Measurements from ENCODE around the gene P2RY14. TPM values are rescaled to one million over a fixed set of nuclear protein-coding genes. Genes with fewer than 3 reads are reported as not detected.

The P2RY14 gene
- total and polyA plus RNA-seq, 2 donors (not counting 3 experiments of a cell fraction or from before 2014, with no cell fraction given): not detected

DNA sequence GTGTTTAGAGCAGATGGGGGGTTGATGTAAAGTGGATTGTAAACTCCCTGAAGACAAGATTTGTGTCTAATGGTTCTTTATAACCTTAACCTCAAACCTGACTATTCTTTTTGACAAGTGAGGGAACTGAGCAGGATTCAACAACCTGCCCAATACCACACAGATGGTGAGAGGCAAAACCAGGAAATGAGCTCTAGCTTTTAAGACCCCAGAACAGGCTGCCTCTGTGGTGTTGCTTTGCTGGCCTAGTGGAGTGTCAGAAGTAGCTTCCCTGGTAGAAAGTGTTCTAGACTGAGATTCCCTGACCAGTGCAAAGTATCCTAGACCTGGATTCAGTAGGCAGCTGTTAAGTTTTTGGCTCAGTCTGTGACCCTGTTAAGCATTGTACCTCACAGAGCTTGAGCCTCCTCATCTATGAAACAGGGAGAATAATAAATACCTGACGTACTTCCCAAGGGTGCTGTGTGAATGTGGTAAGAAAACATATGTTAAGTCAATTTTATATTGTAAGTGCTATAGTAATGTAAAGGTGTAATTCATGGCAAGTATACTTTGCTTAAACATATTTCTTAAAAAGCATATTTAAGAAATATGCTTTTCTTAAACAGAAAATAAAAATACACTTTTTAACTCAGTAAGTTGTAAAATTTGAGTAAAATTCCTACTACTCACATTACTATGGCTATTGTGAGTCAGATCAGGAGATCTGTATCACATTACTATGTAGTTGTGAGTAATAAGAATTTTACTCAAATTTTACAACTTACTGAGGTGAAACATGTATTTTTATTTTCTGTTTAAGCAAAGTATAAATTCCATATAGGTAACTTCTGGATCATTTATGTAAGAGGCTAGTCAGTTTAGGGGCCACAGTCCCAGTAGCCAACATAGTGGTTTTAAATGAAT is 29.5 kb upstream of the P2RY14 start:
- H3K9ac ChIP-seq (replicated peaks; ENCODE audit: extremely low read depth, insufficient read depth, low read length): no peak overlapping the region
- no peaks in the 10 kb centered on the region for H3K4me1 ChIP-seq (ENCODE audit: control insufficient read depth, extremely low read depth, insufficient read depth, low read length)
- H4K20me1 ChIP-seq (replicated peaks; ENCODE audit: control insufficient read depth, extremely low read depth, insufficient read depth, low read length): no peaks in the 10 kb centered on the region
- no peaks in the 10 kb centered on the region for H3K36me3 ChIP-seq (ENCODE audit: control insufficient read depth in 2 of 2, extremely low read depth in 1 of 2, insufficient read depth in 2 of 2, low read length in 2 of 2)
- no peak overlapping the region for H2AFZ ChIP-seq (ENCODE audit: low read depth, low read length)
- TF ChIP-seq FOS (IDR thresholded peaks at IDR 0.05; ENCODE audit: borderline replicate concordance, insufficient read depth, low read length) (no peak), GATA2 (IDR thresholded peaks at IDR 0.05; ENCODE audit: insufficient read depth, insufficient read length, low read depth, low read length) (no peak), JUN (IDR thresholded peaks at IDR 0.05; ENCODE audit: borderline replicate concordance, insufficient read depth, insufficient read length, low read depth) (no peak), POLR2A (IDR thresholded peaks at IDR 0.05; ENCODE audit: low read depth, low read length) (no peak), POLR2AphosphoS5 (IDR thresholded peaks at IDR 0.05; ENCODE audit: insufficient read depth, low read depth, low read length) (no peak), MYC (IDR thresholded peaks at IDR 0.05; ENCODE audit: low read depth, low read length) (no peak), EZH2 (IDR thresholded peaks at IDR 0.05; ENCODE audit: borderline replicate concordance, low read depth, low read length, severe bottlenecking) (no peak)
- TF ChIP-seq, protein P1, sequence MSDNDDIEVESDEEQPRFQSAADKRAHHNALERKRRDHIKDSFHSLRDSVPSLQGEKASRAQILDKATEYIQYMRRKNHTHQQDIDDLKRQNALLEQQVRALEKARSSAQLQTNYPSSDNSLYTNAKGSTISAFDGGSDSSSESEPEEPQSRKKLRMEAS (IDR thresholded peaks at IDR 0.05; ENCODE audit: insufficient read depth, insufficient read length): no peak
- TF ChIP-seq, protein P2, sequence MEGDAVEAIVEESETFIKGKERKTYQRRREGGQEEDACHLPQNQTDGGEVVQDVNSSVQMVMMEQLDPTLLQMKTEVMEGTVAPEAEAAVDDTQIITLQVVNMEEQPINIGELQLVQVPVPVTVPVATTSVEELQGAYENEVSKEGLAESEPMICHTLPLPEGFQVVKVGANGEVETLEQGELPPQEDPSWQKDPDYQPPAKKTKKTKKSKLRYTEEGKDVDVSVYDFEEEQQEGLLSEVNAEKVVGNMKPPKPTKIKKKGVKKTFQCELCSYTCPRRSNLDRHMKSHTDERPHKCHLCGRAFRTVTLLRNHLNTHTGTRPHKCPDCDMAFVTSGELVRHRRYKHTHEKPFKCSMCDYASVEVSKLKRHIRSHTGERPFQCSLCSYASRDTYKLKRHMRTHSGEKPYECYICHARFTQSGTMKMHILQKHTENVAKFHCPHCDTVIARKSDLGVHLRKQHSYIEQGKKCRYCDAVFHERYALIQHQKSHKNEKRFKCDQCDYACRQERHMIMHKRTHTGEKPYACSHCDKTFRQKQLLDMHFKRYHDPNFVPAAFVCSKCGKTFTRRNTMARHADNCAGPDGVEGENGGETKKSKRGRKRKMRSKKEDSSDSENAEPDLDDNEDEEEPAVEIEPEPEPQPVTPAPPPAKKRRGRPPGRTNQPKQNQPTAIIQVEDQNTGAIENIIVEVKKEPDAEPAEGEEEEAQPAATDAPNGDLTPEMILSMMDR (IDR thresholded peaks at IDR 0.05; ENCODE audit: extremely low read depth in 1 of 2, insufficient read depth in 1 of 2, low read depth in 1 of 2, low read length in 2 of 2): no peak
- no peak overlapping the region for H3K4me2 ChIP-seq (ENCODE audit: insufficient read depth, low read length)
- H3K27me3 ChIP-seq (ENCODE audit: control insufficient read depth in 2 of 2, insufficient read depth in 2 of 2, low read length in 2 of 2): peaks cover 0 to 2% of the 10 kb centered on the region in 2 experiments
- H3K27ac ChIP-seq (ENCODE audit: insufficient read depth, low read depth, low read length): no peak overlapping the region
- FAIRE-seq (no peak), DNase-seq (ENCODE audit: low read depth, low spot score) (no peak)
- H3K9me1 ChIP-seq (replicated peaks; ENCODE audit: control insufficient read depth, extremely low read depth, insufficient read depth, low read length): no peaks in the 10 kb centered on the region
- H3K4me3 ChIP-seq (replicated peaks in 1 of 3; ENCODE audit: insufficient read depth in 1 of 3, low read depth in 1 of 3, low read length in 3 of 3): no peak overlapping the region
- H3K79me2 ChIP-seq (ENCODE audit: control insufficient read depth, insufficient read depth, low read length): no peaks in the 10 kb centered on the region
- POLR2A ChIA-PET: no interaction called here
- dilution Hi-C loops (cut with MboI; ENCODE audit: extremely low pct_ligation_motif_present, low sequenced_read_pairs): no loop called here
- BruUV-seq (replicated peaks): no TSS peak
- intact Hi-C loops (cut with micrococcal nuclease): no loop called here
- CTCF ChIA-PET: interaction anchor here (0.7 to 1.0 kb wide), 2 partner anchors 18 to 19 kb away, joined by 3 to 4 read pairs; no protein-coding TSS in a partner anchor
- H3K9me3 ChIP-seq (replicated peaks; ENCODE audit: control insufficient read depth, insufficient read depth, low read length): no peaks in the 10 kb centered on the region

Measured in endothelial cell of umbilical vein (primary cell).